MM.1S (cell line): ENCODE measurements around the gene TSHZ2.

Source experiments
- DNase-seq: peaks from one replicate; pipeline ENCODE4 v3.0.0-alpha.2; 2015
- H2AFZ ChIP-seq: fragments of 300-600 bp; sonication (generic); 2 replicates; pipeline ENCODE4 v1.6.0; 2016; ENCODE audit warnings: antibody characterized with exemption, low read length
- H3F3A ChIP-seq: fragments of 300-600 bp; sonication (generic); 2 replicates; pipeline ENCODE4 v1.6.1; 2016; ENCODE audit warnings: mild to moderate bottlenecking, antibody characterized with exemption, low read length, moderate library complexity, mixed read lengths; ENCODE audit not compliant: insufficient read depth
- H3K27ac ChIP-seq: fragments of 300-600 bp; sonication (generic); 2 replicates; pipeline ENCODE4 v1.5.1; 2016; ENCODE audit warnings: mild to moderate bottlenecking, low read length
- H3K27me3 ChIP-seq: fragments of 300-600 bp; sonication (generic); replicated peaks from 2 replicates; pipeline ENCODE4 v1.6.0; 2016; ENCODE audit warnings: low read length; ENCODE audit not compliant: insufficient read depth
- H3K36me3 ChIP-seq: fragments of 300-600 bp; sonication (generic); replicated peaks from 2 replicates; pipeline ENCODE4 v1.6.1; 2016; ENCODE audit warnings: mild to moderate bottlenecking, low read length, mixed read lengths; ENCODE audit not compliant: insufficient read depth
- H3K4me1 ChIP-seq: fragments of 300-600 bp; sonication (generic); 2 replicates; pipeline ENCODE4 v1.6.1; 2016; ENCODE audit warnings: low read length, mixed read lengths
- H3K4me2 ChIP-seq: fragments of 300-600 bp; sonication (generic); 2 replicates; pipeline ENCODE4 v1.6.0; 2016; ENCODE audit warnings: low read depth, low read length
- H3K4me3 ChIP-seq: fragments of 300-600 bp; sonication (generic); 2 replicates; pipeline ENCODE4 v1.5.1; 2016; ENCODE audit warnings: low read length, mixed read lengths
- H3K79me2 ChIP-seq: fragments of 300-600 bp; sonication (generic); 2 replicates; pipeline ENCODE4 v1.6.1; 2016; ENCODE audit warnings: mixed run types, low read length, mixed read lengths
- H3K9ac ChIP-seq: fragments of 300-600 bp; sonication (generic); 2 replicates; pipeline ENCODE4 v1.6.1; 2016; ENCODE audit warnings: low read length, mixed read lengths
- H3K9me2 ChIP-seq: fragments of 300-600 bp; sonication (generic); replicated peaks from 2 replicates; pipeline ENCODE4 v1.6.1; 2016; ENCODE audit warnings: mild to moderate bottlenecking, low read length, mixed read lengths; ENCODE audit not compliant: insufficient read depth
- H3K9me3 ChIP-seq: fragments of 300-600 bp; sonication (generic); replicated peaks from 2 replicates; pipeline ENCODE4 v1.6.1; 2016; ENCODE audit warnings: mild to moderate bottlenecking, low read length, mixed read lengths; ENCODE audit not compliant: insufficient read depth
- H4K20me1 ChIP-seq: fragments of 300-600 bp; sonication (generic); 2 replicates; pipeline ENCODE4 v1.6.1; 2016; ENCODE audit warnings: mild to moderate bottlenecking, low read length, moderate library complexity, mixed read lengths; ENCODE audit not compliant: insufficient read depth
- CTCF ChIP-seq: fragments of 300-600 bp; sonication (generic); IDR thresholded peaks from 2 replicates; pipeline ENCODE4 v1.5.1; 2016; ENCODE audit warnings: antibody characterized with exemption, low read length, mixed read lengths
- EZH2 ChIP-seq: fragments of 300-600 bp; sonication (generic); optimal IDR thresholded peaks from 2 replicates; pipeline ENCODE3; 2017; ENCODE audit warnings: low read depth, mild to moderate bottlenecking, antibody characterized with exemption, low read length, mixed read lengths
- EZH2phosphoT487 ChIP-seq: fragments of 300-600 bp; sonication (generic); IDR thresholded peaks from 2 replicates; pipeline ENCODE4 v1.6.1; 2018; ENCODE audit warnings: antibody characterized with exemption, low read length

The TSHZ2 gene

GRCh38 chr20:53100476-53100911 lies 128.3 kb downstream of the TSHZ2 start:
- Histone ChIP-seq H3K4me1 (no peaks in the 10 kb centered on the region), H3K27me3 (no peaks in the 10 kb centered on the region), H3K36me3 (no peaks in the 10 kb centered on the region), H3K4me2 (no peak overlapping the region), H4K20me1 (no peaks in the 10 kb centered on the region), H3K9me3 (no peaks in the 10 kb centered on the region), H3K27ac (no peak overlapping the region), H3K9me2 (no peaks in the 10 kb centered on the region), H2AFZ (no peak overlapping the region), H3K4me3 (no peak overlapping the region), H3K79me2 (no peaks in the 10 kb centered on the region), H3K9ac (no peak overlapping the region), H3F3A (no peaks in the 10 kb centered on the region)
- TF ChIP-seq EZH2phosphoT487, result no peak
- TF ChIP-seq CTCF, result no peak
- TF ChIP-seq EZH2, result no peak
- DNase-seq, result no peak

GRCh38 chr20:53101992-53102760 lies 130.0 kb downstream of the TSHZ2 start:
- no peaks in the 10 kb centered on the region for H3K9me3 ChIP-seq
- no peaks in the 10 kb centered on the region for H3K36me3 ChIP-seq
- no peak overlapping the region for H3K4me2 ChIP-seq
- no peaks in the 10 kb centered on the region for H3K4me1 ChIP-seq
- TF ChIP-seq EZH2phosphoT487 (no peak), CTCF (no peak), EZH2 (no peak)
- H3K9ac ChIP-seq, result no peak overlapping the region
- no peak for DNase-seq
- no peaks in the 10 kb centered on the region for H3F3A ChIP-seq
- H3K4me3 ChIP-seq, result no peak overlapping the region
- H3K27me3 ChIP-seq, result no peaks in the 10 kb centered on the region
- H3K79me2 ChIP-seq, result no peaks in the 10 kb centered on the region
- no peak overlapping the region for H3K27ac ChIP-seq
- no peaks in the 10 kb centered on the region for H3K9me2 ChIP-seq
- H2AFZ ChIP-seq, result no peak overlapping the region
- H4K20me1 ChIP-seq, result no peaks in the 10 kb centered on the region

GRCh38 chr20:53103124-53103523 lies 131.0 kb downstream of the TSHZ2 start:
- no peaks in the 10 kb centered on the region for H3K79me2 ChIP-seq
- H3K9me2 ChIP-seq, result no peaks in the 10 kb centered on the region
- no peak overlapping the region for H3K27ac ChIP-seq
- no peak for TF ChIP-seq CTCF
- TF ChIP-seq EZH2, result no peak
- no peak for TF ChIP-seq EZH2phosphoT487
- no peak overlapping the region for H3K9ac ChIP-seq
- no peak overlapping the region for H3K4me2 ChIP-seq
- H3K36me3 ChIP-seq, result no peaks in the 10 kb centered on the region
- H3K4me3 ChIP-seq, result no peak overlapping the region
- H3F3A ChIP-seq, result no peaks in the 10 kb centered on the region
- no peaks in the 10 kb centered on the region for H4K20me1 ChIP-seq
- no peak overlapping the region for H2AFZ ChIP-seq
- no peaks in the 10 kb centered on the region for H3K4me1 ChIP-seq
- H3K9me3 ChIP-seq, result no peaks in the 10 kb centered on the region
- DNase-seq, result no peak
- no peaks in the 10 kb centered on the region for H3K27me3 ChIP-seq
